NT2/D1 (cell line): Measurements from ENCODE around the gene RALGPS1.

Experiments
- SUZ12 ChIP-seq: IDR thresholded peaks from 2 replicates; pipeline ENCODE4 v1.6.1; 2011; ENCODE audit not compliant: insufficient read length, insufficient read depth; ENCODE audit errors: extremely low read depth
- YY1 ChIP-seq: IDR thresholded peaks from 2 replicates; pipeline ENCODE4 v1.6.1; 2011; ENCODE audit not compliant: insufficient read length, insufficient read depth
- ZNF274 ChIP-seq: IDR thresholded peaks from 2 replicates; pipeline ENCODE4 v1.6.1; 2011; ENCODE audit warnings: mild to moderate bottlenecking, low read depth, low read length

DNA sequence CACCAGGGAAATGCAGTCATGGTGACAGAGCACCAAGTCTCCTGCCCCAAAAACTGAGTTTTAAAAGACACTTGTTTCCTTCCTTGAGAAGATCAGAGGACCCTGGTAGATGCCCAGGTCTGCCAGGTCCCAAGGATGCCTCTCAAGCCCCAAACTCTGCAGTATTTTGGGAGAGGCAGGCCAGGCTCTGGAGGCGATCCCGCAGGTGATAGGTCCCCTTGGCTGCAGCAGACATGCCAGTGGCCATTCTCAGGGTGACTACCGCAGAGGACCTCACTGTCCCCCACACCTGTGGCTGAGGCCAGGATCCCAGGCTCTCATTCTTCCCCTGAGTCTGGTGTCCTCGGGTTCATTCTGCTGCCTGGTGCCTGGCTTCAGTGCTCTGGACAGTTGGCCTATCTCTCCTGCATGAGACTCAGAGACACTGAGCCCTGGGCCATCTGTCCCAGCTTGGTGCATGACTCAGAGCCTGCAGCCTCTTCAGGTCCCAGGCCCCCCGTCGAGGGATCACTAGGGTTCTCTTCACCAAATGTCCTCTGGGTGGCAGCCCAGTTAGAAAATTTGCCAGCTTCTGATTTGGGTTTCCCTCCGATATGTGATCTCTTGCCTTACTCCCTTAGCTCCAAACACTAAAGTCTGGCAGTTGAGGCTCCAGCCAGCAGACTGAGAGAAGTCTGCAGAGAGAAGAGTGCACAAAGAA lies 290.3 kb downstream of the RALGPS1 start:
- TF ChIP-seq SUZ12 (no peak), YY1 (no peak), ZNF274 (no peak)
